Measurements from ENCODE around the gene ARL14. TPM values are rescaled to one million over a fixed set of nuclear protein-coding genes. Genes with fewer than 3 reads are reported as not detected.
A peak's percentile ranks its signal among the peaks of the same experiment; 100 is the strongest.

The ARL14 gene
- total RNA-seq, 4 donors from 2014 or later = 0.70 to 0.92 (median 0.76) TPM; not detected in 1

- 55 to 62% methylated on average over 6 of the region's 6 CpGs for WGBS, 2 donors
- Histone ChIP-seq H3K4me1 (no peaks in the 10 kb centered on the region), H3K4me3 (no peak overlapping the region), H3K27ac (no peak overlapping the region), H3K27me3 (no peaks in the 10 kb centered on the region), H3K9me3 (no peaks in the 10 kb centered on the region), H3K36me3 (no peaks in the 10 kb centered on the region)
- no peak for TF ChIP-seq POLR2A (IDR thresholded peaks at IDR 0.05)
- TF ChIP-seq CTCF (IDR thresholded peaks at IDR 0.05) = peak in 3 of 6 experiments; percentile 22 to 48 (median 26)
- intact Hi-C loops (cut with DNase I) = no loop called here
- no peak for DNase-seq
Observed at GRCh38 chr3:160686955-160687535, 10.1 kb downstream of the ARL14 start.

- no peak overlapping the region for H3K4me3 ChIP-seq
- no peaks in the 10 kb centered on the region for H3K4me1 ChIP-seq
- no peaks in the 10 kb centered on the region for H3K9me3 ChIP-seq
- WGBS, 2 donors = 84 to 92% methylated on average over 1 of the region's 1 CpG
- no peak for DNase-seq
- TF ChIP-seq CTCF (IDR thresholded peaks at IDR 0.05) (no peak), POLR2A (IDR thresholded peaks at IDR 0.05) (no peak)
- H3K27me3 ChIP-seq = no peaks in the 10 kb centered on the region
- intact Hi-C loops (cut with DNase I) = no loop called here
- H3K27ac ChIP-seq = no peak overlapping the region
- no peaks in the 10 kb centered on the region for H3K36me3 ChIP-seq
Observed at GRCh38 chr3:160691151-160691550, 14.2 kb downstream of the ARL14 start.

GRCh38 chr3:160691962-160692361 lies 15.0 kb downstream of the ARL14 start:
- DNase-seq = no peak
- H3K27ac ChIP-seq = no peak overlapping the region
- no peaks in the 10 kb centered on the region for H3K27me3 ChIP-seq
- TF ChIP-seq CTCF (IDR thresholded peaks at IDR 0.05) = no peak
- TF ChIP-seq POLR2A (IDR thresholded peaks at IDR 0.05) = no peak
- H3K4me1 ChIP-seq = no peaks in the 10 kb centered on the region
- H3K4me3 ChIP-seq = no peak overlapping the region
- intact Hi-C loops (cut with DNase I) = no loop called here
- no peaks in the 10 kb centered on the region for H3K36me3 ChIP-seq
- WGBS, 2 donors = 80 to 82% methylated on average over 4 of the region's 4 CpGs
- no peaks in the 10 kb centered on the region for H3K9me3 ChIP-seq

GRCh38 chr3:160693191-160693590 lies 16.2 kb downstream of the ARL14 start:
- Histone ChIP-seq H3K27me3 (no peaks in the 10 kb centered on the region), H3K4me3 (no peak overlapping the region), H3K36me3 (no peaks in the 10 kb centered on the region), H3K4me1 (no peaks in the 10 kb centered on the region), H3K9me3 (no peaks in the 10 kb centered on the region), H3K27ac (no peak overlapping the region)
- intact Hi-C loops (cut with DNase I) = no loop called here
- DNase-seq = no peak
- TF ChIP-seq CTCF (IDR thresholded peaks at IDR 0.05) = no peak
- 70 to 100% methylated on average over 2 of the region's 2 CpGs for WGBS, 2 donors

- Histone ChIP-seq H3K27ac (no peak overlapping the region), H3K4me1 (no peaks in the 10 kb centered on the region), H3K4me3 (no peak overlapping the region), H3K27me3 (no peaks in the 10 kb centered on the region), H3K9me3 (no peaks in the 10 kb centered on the region), H3K36me3 (no peaks in the 10 kb centered on the region)
- intact Hi-C loops (cut with DNase I) = no loop called here
- no peak for DNase-seq
- TF ChIP-seq CTCF (IDR thresholded peaks at IDR 0.05) (no peak), POLR2A (IDR thresholded peaks at IDR 0.05) (no peak)
- WGBS, 2 donors = 88 to 90% methylated on average over 3 of the region's 3 CpGs
Observed at GRCh38 chr3:160694345-160694744, 17.4 kb downstream of the ARL14 start.

Data from esophagus squamous epithelium (tissue), 5 donors.